Endodermal cell (in vitro differentiated cells): Measurements from ENCODE around the gene TUBG2. TPM values are rescaled to one million over a fixed set of nuclear protein-coding genes. Genes with fewer than 3 reads are reported as not detected.

Source experiments
- DNase-seq: peaks from one replicate; pipeline ENCODE4 v3.0.0-alpha.2; 2017
- H3K27ac ChIP-seq: 2 replicates; pipeline ENCODE4 v1.5.1; 2013; ENCODE audit warnings: mild to moderate bottlenecking, low read depth, low read length, moderate library complexity
- H3K27me3 ChIP-seq: 2 replicates; pipeline ENCODE4 v1.6.1; 2013; ENCODE audit warnings: mild to moderate bottlenecking, low read length, moderate library complexity; ENCODE audit not compliant: insufficient read depth, control insufficient read depth, poor library complexity, severe bottlenecking
- H3K36me3 ChIP-seq: 2 replicates; pipeline ENCODE4 v1.7.0; 2013; ENCODE audit warnings: mild to moderate bottlenecking, low read length, moderate library complexity; ENCODE audit not compliant: control insufficient read depth, insufficient read depth
- H3K4me1 ChIP-seq: one replicate; pipeline ENCODE4 v1.7.0; 2013; ENCODE audit warnings: low read length; ENCODE audit not compliant: control insufficient read depth, insufficient read depth
- H3K4me3 ChIP-seq: 2 replicates; pipeline ENCODE4 v1.5.1; 2013; ENCODE audit warnings: mild to moderate bottlenecking, low read length, moderate library complexity
- H3K9ac ChIP-seq: 2 replicates; pipeline ENCODE4 v1.6.1; 2013; ENCODE audit warnings: mild to moderate bottlenecking, low read length, moderate library complexity; ENCODE audit not compliant: poor library complexity, severe bottlenecking; ENCODE audit errors: extremely low read depth
- H3K9me3 ChIP-seq: 2 replicates; pipeline ENCODE4 v1.6.1; 2013; ENCODE audit warnings: mild to moderate bottlenecking, low read length, moderate library complexity; ENCODE audit not compliant: control insufficient read depth
- H3K27ac Mint-ChIP-seq: 2 replicates; pipeline ENCODE4 v1.8.0; 2020; ENCODE audit warnings: mixed read lengths
- H3K27me3 Mint-ChIP-seq: 2 replicates; pipeline ENCODE4 v1.8.0; 2021; ENCODE audit warnings: mild to moderate bottlenecking, mixed read lengths; ENCODE audit not compliant: insufficient read depth
- H3K36me3 Mint-ChIP-seq: 2 replicates; pipeline ENCODE4 v1.8.0; 2020; ENCODE audit warnings: low read depth, mixed read lengths
- H3K4me1 Mint-ChIP-seq: 2 replicates; pipeline ENCODE4 v1.8.0; 2020; ENCODE audit warnings: mixed read lengths
- H3K4me3 Mint-ChIP-seq: 2 replicates; pipeline ENCODE4 v1.8.0; 2020; ENCODE audit warnings: mild to moderate bottlenecking, moderate library complexity, mixed read lengths
- H3K9me3 Mint-ChIP-seq: 2 replicates; pipeline ENCODE4 v1.8.0; 2020; ENCODE audit warnings: mild to moderate bottlenecking, mixed read lengths
- WGBS, 2 experiments: methylation state at CpG; one replicate each; pipeline versions ENCODE4 v1.1.5 to v1.1.7; 2013; ENCODE audit warnings: missing lambda C conversion rate in 2 of 2, mixed read lengths in 1 of 2; ENCODE audit not compliant: insufficient coverage in 1 of 2, insufficient read length in 1 of 2; 5-methylcytosine and 5-hydroxymethylcytosine counted together
- total RNA-seq, 2 donors: library from RNA; stranded (reverse); fragmentation: NEBNext Ultra II Directional in 1 of 2; extraction: Animal tissue kit (Norgen Biotek cat#: 25700) in 1 of 2; gene quantifications; 2 replicates in 1 of 2; 3 replicates in 1 of 2; pipeline ENCODE4 v1.2.1, GENCODE V29; 2021
- TF ChIP-seq, protein P1 (sequence below): fragments of 200-600 bp; sonication (generic); conservative IDR thresholded peaks from 2 replicates; pipeline ENCODE4 v1.5.0; 2021; ENCODE audit warnings: antibody characterized with exemption, mild to moderate bottlenecking

The TUBG2 gene
- total RNA-seq, 2 donors from 2014 or later, result 32.4 to 38.0 TPM

DNA sequence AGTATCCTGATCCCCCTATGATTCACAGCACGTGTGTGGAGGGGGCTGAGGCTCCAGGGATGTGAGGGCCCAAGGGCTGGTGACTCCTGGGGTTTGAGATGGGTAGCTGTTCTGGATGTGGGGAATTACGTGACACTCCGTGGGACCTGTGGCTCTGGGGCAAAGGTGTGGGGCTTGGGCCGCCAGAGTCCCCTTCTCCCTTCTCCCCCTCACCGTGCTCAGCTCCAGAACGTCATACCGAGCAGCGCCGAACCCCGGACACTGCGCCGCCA lies 10.6 kb downstream of the TUBG2 start:
- Mint-ChIP-seq H3K4me3 (peak overlapping the region; percentile 58), H3K4me1 (peaks cover 22% of the 10 kb centered on the region), H3K27me3 (peaks cover 50% of the 10 kb centered on the region), H3K9me3 (no peaks in the 10 kb centered on the region), H3K36me3 (peaks cover 39% of the 10 kb centered on the region), H3K27ac (no peak overlapping the region)
- TF ChIP-seq, protein P1, sequence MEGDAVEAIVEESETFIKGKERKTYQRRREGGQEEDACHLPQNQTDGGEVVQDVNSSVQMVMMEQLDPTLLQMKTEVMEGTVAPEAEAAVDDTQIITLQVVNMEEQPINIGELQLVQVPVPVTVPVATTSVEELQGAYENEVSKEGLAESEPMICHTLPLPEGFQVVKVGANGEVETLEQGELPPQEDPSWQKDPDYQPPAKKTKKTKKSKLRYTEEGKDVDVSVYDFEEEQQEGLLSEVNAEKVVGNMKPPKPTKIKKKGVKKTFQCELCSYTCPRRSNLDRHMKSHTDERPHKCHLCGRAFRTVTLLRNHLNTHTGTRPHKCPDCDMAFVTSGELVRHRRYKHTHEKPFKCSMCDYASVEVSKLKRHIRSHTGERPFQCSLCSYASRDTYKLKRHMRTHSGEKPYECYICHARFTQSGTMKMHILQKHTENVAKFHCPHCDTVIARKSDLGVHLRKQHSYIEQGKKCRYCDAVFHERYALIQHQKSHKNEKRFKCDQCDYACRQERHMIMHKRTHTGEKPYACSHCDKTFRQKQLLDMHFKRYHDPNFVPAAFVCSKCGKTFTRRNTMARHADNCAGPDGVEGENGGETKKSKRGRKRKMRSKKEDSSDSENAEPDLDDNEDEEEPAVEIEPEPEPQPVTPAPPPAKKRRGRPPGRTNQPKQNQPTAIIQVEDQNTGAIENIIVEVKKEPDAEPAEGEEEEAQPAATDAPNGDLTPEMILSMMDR, result no peak
- H3K9me3 ChIP-seq, result no peaks in the 10 kb centered on the region
- no peak overlapping the region for H3K27ac ChIP-seq
- H3K36me3 ChIP-seq, result peaks cover 16% of the 10 kb centered on the region
- peaks cover 40% of the 10 kb centered on the region for H3K27me3 ChIP-seq
- peaks cover under 1% of the 10 kb centered on the region for H3K4me1 ChIP-seq
- no peak overlapping the region for H3K4me3 ChIP-seq
- WGBS, 2 experiments, result 43% methylated on average over 12 of the region's 12 CpGs; no CpG with 5 or more reads in 1 of the 2 experiments
- H3K9ac ChIP-seq, result no peak overlapping the region
- no peak for DNase-seq

GRCh38 chr17:42669977-42670788 lies 11.1 kb downstream of the TUBG2 start:
- Mint-ChIP-seq H3K27me3 (peaks cover 55% of the 10 kb centered on the region), H3K4me1 (peaks cover 24% of the 10 kb centered on the region), H3K36me3 (peaks cover 39% of the 10 kb centered on the region), H3K9me3 (no peaks in the 10 kb centered on the region), H3K27ac (no peak overlapping the region), H3K4me3 (peak overlapping the region; percentile 58)
- H3K36me3 ChIP-seq, result peaks cover 16% of the 10 kb centered on the region
- TF ChIP-seq, protein P1, result peak; percentile 44
- 18 to 32% methylated on average over 30 to 87 of the region's 87 CpGs for WGBS, 2 experiments
- H3K9me3 ChIP-seq, result no peaks in the 10 kb centered on the region
- H3K27ac ChIP-seq, result no peak overlapping the region
- peaks cover 46% of the 10 kb centered on the region for H3K27me3 ChIP-seq
- no peak overlapping the region for H3K9ac ChIP-seq
- DNase-seq, result peak; percentile 97
- no peak overlapping the region for H3K4me3 ChIP-seq
- peaks cover 6% of the 10 kb centered on the region for H3K4me1 ChIP-seq

DNA sequence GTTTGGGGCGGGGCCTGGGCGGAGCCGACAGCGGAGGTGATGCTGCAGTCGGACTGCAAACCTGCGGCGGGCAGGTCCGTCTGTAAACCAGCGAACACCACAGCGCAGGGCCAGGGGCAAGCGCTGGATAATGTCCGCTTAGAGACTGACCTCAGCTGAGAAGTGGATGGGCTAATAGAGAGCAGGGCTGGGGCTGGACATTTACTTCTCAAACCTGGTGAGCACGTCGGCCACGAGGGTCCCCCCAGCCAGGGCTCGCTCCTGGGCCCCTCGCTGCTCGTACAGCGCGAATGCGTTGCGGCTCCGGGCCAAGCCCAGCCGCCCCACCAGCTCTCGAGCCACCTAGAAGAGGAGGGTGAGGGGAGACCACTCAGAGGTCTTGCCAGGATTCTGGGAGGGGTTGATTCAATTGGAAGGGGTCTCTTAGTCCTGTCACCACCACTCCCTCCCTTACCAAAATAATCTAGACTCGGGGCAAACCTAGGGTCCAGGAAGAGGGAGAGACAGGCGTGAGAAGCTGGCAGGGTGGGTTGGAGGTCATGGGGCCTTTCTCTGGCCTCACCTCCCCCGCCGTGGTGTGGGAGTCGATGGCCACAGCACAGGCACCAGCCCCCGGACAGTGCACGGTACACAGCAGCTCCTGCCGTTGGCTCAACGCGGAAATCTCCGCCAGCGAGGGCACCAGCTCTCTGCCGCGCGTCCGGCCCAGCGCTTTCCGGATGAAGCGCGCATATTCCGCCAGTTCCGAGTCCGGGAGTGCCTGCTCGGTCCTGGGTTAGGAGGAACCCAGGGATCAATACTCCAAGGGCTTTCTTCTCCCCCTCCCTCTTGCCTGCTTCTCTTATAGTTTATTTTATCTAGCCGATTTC lies 11.9 kb downstream of the TUBG2 start:
- 70 to 84% methylated on average over 44 to 50 of the region's 50 CpGs for WGBS, 2 experiments
- no peaks in the 10 kb centered on the region for H3K9me3 ChIP-seq
- H3K27me3 ChIP-seq, result peaks cover 54% of the 10 kb centered on the region
- H3K4me1 ChIP-seq, result peaks cover 6% of the 10 kb centered on the region
- Mint-ChIP-seq H3K4me3 (peak overlapping the region; percentile 58), H3K27ac (no peak overlapping the region), H3K36me3 (peaks cover 30% of the 10 kb centered on the region), H3K4me1 (peaks cover 24% of the 10 kb centered on the region), H3K27me3 (peaks cover 61% of the 10 kb centered on the region), H3K9me3 (no peaks in the 10 kb centered on the region)
- DNase-seq, result peak; percentile 81
- H3K4me3 ChIP-seq, result no peak overlapping the region
- H3K36me3 ChIP-seq, result peaks cover 16% of the 10 kb centered on the region
- TF ChIP-seq, protein P1, result no peak
- no peak overlapping the region for H3K9ac ChIP-seq
- H3K27ac ChIP-seq, result no peak overlapping the region
